Measurements from ENCODE around the gene KIF5B. TPM values are rescaled to one million over a fixed set of nuclear protein-coding genes. Genes with fewer than 3 reads are reported as not detected.

The KIF5B gene
- total RNA-seq, 1 experiment from 2014 or later, result 117 TPM

DNA sequence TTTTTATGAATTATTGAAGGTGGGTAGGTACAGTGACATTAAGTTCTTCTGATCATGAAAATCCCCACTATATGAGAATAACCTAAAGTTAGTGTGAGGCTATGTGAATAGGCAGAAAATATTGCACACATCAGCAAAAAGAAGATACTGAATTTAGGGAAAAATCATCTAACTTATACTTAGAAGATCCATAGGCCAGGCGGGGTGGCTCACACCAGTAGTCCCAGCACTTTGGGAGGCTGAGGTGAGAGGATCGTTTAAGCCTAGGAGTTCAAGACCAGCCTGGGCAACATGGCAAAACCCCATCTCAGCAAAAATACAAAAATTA, 78.1 kb downstream of the KIF5B start:
- no TSS peak for BruUV-seq (replicated peaks)
- H4K20me1 ChIP-seq (ENCODE audit: insufficient read depth), result no peaks in the 10 kb centered on the region
- ChIA-PET RAD21 (ENCODE audit: low non-redundant PET in 1 of 2, low total read pairs in 2 of 2, uncharacterized antibody in 2 of 2, unreplicated experiment in 2 of 2) (no interaction called here), POLR2A (no interaction called here), CTCF (no interaction called here)
- no peak overlapping the region for H3K27ac ChIP-seq (ENCODE audit: low read depth, low read length)
- no peak overlapping the region for H3K4me3 ChIP-seq (replicated peaks in 1 of 2; ENCODE audit: low read depth in 1 of 2, low read length in 2 of 2)
- H3K4me1 ChIP-seq (ENCODE audit: control insufficient read depth in 1 of 2, insufficient read depth in 2 of 2, low read length in 2 of 2), result peaks cover 3 to 18% of the 10 kb centered on the region in 2 experiments
- no peak overlapping the region for H3K9ac ChIP-seq (ENCODE audit: low read length)
- H3K27me3 ChIP-seq (ENCODE audit: insufficient read depth, low read length), result no peaks in the 10 kb centered on the region
- intact Hi-C loops (cut with micrococcal nuclease), result no loop called here
- no peak overlapping the region for H2AFZ ChIP-seq (ENCODE audit: low read depth, low read length, poor library complexity, severe bottlenecking)
- no peaks in the 10 kb centered on the region for H3K36me3 ChIP-seq (ENCODE audit: control insufficient read depth in 1 of 2, insufficient read depth in 2 of 2, low read length in 2 of 2)
- DNase-seq (ENCODE audit: low read depth, low spot score), result no peak
- no peak overlapping the region for H3K4me2 ChIP-seq (ENCODE audit: low read length)
- no peak for TF ChIP-seq SRF (IDR thresholded peaks at IDR 0.05; ENCODE audit: low read depth)
- TF ChIP-seq CBX3 (IDR thresholded peaks at IDR 0.05; ENCODE audit: low read depth), result no peak
- TF ChIP-seq REST (IDR thresholded peaks at IDR 0.05; ENCODE audit: low read depth), result no peak
- no peak for TF ChIP-seq ZNF274 (IDR thresholded peaks at IDR 0.05; ENCODE audit: low read depth, low read length)
- TF ChIP-seq JUND (IDR thresholded peaks at IDR 0.05), result no peak
- no peak for TF ChIP-seq EZH2phosphoT487 (IDR thresholded peaks at IDR 0.05; ENCODE audit: borderline replicate concordance)
- no peak for TF ChIP-seq ZFX (IDR thresholded peaks at IDR 0.05)
- TF ChIP-seq, protein P1, sequence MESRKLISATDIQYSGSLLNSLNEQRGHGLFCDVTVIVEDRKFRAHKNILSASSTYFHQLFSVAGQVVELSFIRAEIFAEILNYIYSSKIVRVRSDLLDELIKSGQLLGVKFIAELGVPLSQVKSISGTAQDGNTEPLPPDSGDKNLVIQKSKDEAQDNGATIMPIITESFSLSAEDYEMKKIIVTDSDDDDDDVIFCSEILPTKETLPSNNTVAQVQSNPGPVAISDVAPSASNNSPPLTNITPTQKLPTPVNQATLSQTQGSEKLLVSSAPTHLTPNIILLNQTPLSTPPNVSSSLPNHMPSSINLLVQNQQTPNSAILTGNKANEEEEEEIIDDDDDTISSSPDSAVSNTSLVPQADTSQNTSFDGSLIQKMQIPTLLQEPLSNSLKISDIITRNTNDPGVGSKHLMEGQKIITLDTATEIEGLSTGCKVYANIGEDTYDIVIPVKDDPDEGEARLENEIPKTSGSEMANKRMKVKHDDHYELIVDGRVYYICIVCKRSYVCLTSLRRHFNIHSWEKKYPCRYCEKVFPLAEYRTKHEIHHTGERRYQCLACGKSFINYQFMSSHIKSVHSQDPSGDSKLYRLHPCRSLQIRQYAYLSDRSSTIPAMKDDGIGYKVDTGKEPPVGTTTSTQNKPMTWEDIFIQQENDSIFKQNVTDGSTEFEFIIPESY (IDR thresholded peaks at IDR 0.05; ENCODE audit: extremely low read depth, insufficient replicate concordance, low read length), result no peak
- TF ChIP-seq, protein P2, sequence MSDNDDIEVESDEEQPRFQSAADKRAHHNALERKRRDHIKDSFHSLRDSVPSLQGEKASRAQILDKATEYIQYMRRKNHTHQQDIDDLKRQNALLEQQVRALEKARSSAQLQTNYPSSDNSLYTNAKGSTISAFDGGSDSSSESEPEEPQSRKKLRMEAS (IDR thresholded peaks at IDR 0.05), result no peak
- TF ChIP-seq RAD21 (IDR thresholded peaks at IDR 0.05; ENCODE audit: low read depth), result no peak
- TF ChIP-seq YY1 (IDR thresholded peaks at IDR 0.05; ENCODE audit: extremely low read depth, insufficient replicate concordance, low read depth, low read length), result no peak
- no peak for TF ChIP-seq SIN3A (IDR thresholded peaks at IDR 0.05; ENCODE audit: low read depth)
- TF ChIP-seq FOSL1 (IDR thresholded peaks at IDR 0.05; ENCODE audit: low read depth), result no peak
- TF ChIP-seq EGR1 (IDR thresholded peaks at IDR 0.05; ENCODE audit: low read depth), result no peak
- TF ChIP-seq POLR2AphosphoS5 (IDR thresholded peaks at IDR 0.05; ENCODE audit: low read depth, low read length), result no peak
- TF ChIP-seq SP1 (IDR thresholded peaks at IDR 0.05; ENCODE audit: low read depth), result no peak
- ATAC-seq, result no peak
- H3K9me3 ChIP-seq (ENCODE audit: control insufficient read depth in 1 of 2, insufficient read depth in 1 of 2, low read depth in 1 of 2, low read length in 2 of 2), result no peaks in the 10 kb centered on the region
- H3K79me2 ChIP-seq (ENCODE audit: insufficient read depth, low read length), result no peaks in the 10 kb centered on the region
- no peaks in the 10 kb centered on the region for H3K9me2 ChIP-seq (ENCODE audit: insufficient read depth)

Measured in HCT116 (cell line).